Neuronal stem cell (in vitro differentiated cells): ENCODE measurements around the gene KCNH3.

Experiments used
- DNase-seq: peaks from one replicate; pipeline ENCODE4 v3.0.0-alpha.2; 2013; ENCODE audit warnings: low spot score
- H2AFZ ChIP-seq: one replicate; pipeline ENCODE4 v1.6.1; 2013; ENCODE audit warnings: mild to moderate bottlenecking, low read length, inconsistent platforms
- H2AK5ac ChIP-seq: 2 replicates; pipeline ENCODE4 v1.6.1; 2013; ENCODE audit warnings: low read depth, mild to moderate bottlenecking, inconsistent platforms, low read length, moderate library complexity, mixed read lengths
- H2BK120ac ChIP-seq: 2 replicates; pipeline ENCODE4 v1.6.1; 2013; ENCODE audit warnings: low read depth, mild to moderate bottlenecking, inconsistent platforms, low read length, moderate library complexity, mixed read lengths
- H2BK12ac ChIP-seq: one replicate; pipeline ENCODE4 v1.6.1; 2013; ENCODE audit warnings: low read length, inconsistent platforms
- H2BK15ac ChIP-seq: 2 replicates; pipeline ENCODE4 v1.6.1; 2013; ENCODE audit warnings: mild to moderate bottlenecking, low read length, inconsistent platforms, mixed read lengths
- H2BK5ac ChIP-seq: one replicate; pipeline ENCODE4 v1.6.1; 2013; ENCODE audit warnings: inconsistent platforms, mild to moderate bottlenecking, low read length, moderate library complexity
- H3K14ac ChIP-seq: one replicate; pipeline ENCODE4 v1.6.1; 2013; ENCODE audit warnings: low read length, inconsistent platforms
- H3K18ac ChIP-seq: 2 replicates; pipeline ENCODE4 v1.6.1; 2013; ENCODE audit warnings: low read length, inconsistent platforms
- H3K23ac ChIP-seq: 2 replicates; pipeline ENCODE4 v1.6.1; 2013; ENCODE audit warnings: low read depth, mild to moderate bottlenecking, mixed read lengths, low read length, inconsistent platforms; ENCODE audit not compliant: poor library complexity
- H3K27ac ChIP-seq: replicated peaks from 3 replicates; pipeline ENCODE4 v1.5.1; 2013; ENCODE audit warnings: low read length, inconsistent platforms
- H3K27me3 ChIP-seq, 3 experiments: 2 replicates each; pipeline ENCODE4 v1.6.1; 2013; ENCODE audit warnings: low read length in 3 of 3, mild to moderate bottlenecking in 2 of 3, inconsistent platforms in 1 of 3, low read depth in 1 of 3, mixed read lengths in 1 of 3, moderate library complexity in 1 of 3; ENCODE audit not compliant: control insufficient read depth in 3 of 3, insufficient read depth in 3 of 3
- H3K36me3 ChIP-seq, 2 donors: replicated peaks in 1 of 2; 2 replicates each; pipeline ENCODE4 v1.6.1; 2013; ENCODE audit warnings: low read length in 2 of 2; ENCODE audit not compliant: control insufficient read depth in 2 of 2, insufficient read depth in 2 of 2
- H3K4ac ChIP-seq: 2 replicates; pipeline ENCODE4 v1.6.1; 2013; ENCODE audit warnings: inconsistent platforms, mild to moderate bottlenecking, low read length, moderate library complexity
- H3K4me1 ChIP-seq, 2 donors: 1 replicate in 1 of 2; 2 replicates in 1 of 2; pipeline ENCODE4 v1.6.1; 2013; ENCODE audit warnings: low read length in 2 of 2, low read depth in 1 of 2; ENCODE audit not compliant: control insufficient read depth in 2 of 2, insufficient read depth in 1 of 2
- H3K4me2 ChIP-seq: one replicate; pipeline ENCODE4 v1.6.1; 2013; ENCODE audit warnings: mild to moderate bottlenecking, low read length, inconsistent platforms; ENCODE audit not compliant: insufficient read depth, poor library complexity, severe bottlenecking
- H3K4me3 ChIP-seq, 2 donors: 2 replicates each; pipeline ENCODE4 v1.5.1; 2013; ENCODE audit warnings: low read length in 2 of 2, mild to moderate bottlenecking in 2 of 2, inconsistent platforms in 1 of 2, moderate library complexity in 1 of 2
- H3K79me1 ChIP-seq: one replicate; pipeline ENCODE4 v1.6.1; 2013; ENCODE audit warnings: low read depth, mild to moderate bottlenecking, inconsistent platforms, low read length, moderate library complexity
- H3K9ac ChIP-seq: one replicate; pipeline ENCODE4 v1.6.1; 2013; ENCODE audit warnings: mild to moderate bottlenecking, low read depth, low read length, inconsistent platforms; ENCODE audit not compliant: poor library complexity
- H3K9me3 ChIP-seq, 2 donors: replicated peaks in 1 of 2; 2 replicates each; pipeline versions ENCODE3 to v1.6.1; 2013; ENCODE audit warnings: low read length in 2 of 2, mild to moderate bottlenecking in 2 of 2, inconsistent platforms in 1 of 2, low read depth in 1 of 2, mixed read lengths in 1 of 2, moderate library complexity in 1 of 2; ENCODE audit not compliant: control insufficient read depth in 2 of 2, insufficient read depth in 1 of 2
- H4K8ac ChIP-seq: one replicate; pipeline ENCODE4 v1.6.1; 2013; ENCODE audit warnings: low read depth, mild to moderate bottlenecking, inconsistent platforms, low read length, moderate library complexity
- H4K91ac ChIP-seq: one replicate; pipeline ENCODE4 v1.6.1; 2013; ENCODE audit warnings: low read length, low read depth, mild to moderate bottlenecking, inconsistent platforms; ENCODE audit not compliant: poor library complexity
- WGBS, 2 donors: extraction: QIAGEN DNeasy Blood & Tissue Kit; methylation state at CpG; one replicate each; pipeline ENCODE4 v1.1.7; 2013; ENCODE audit warnings: missing lambda C conversion rate in 2 of 2, mixed read lengths in 1 of 2; ENCODE audit not compliant: insufficient read length in 2 of 2, insufficient replicate concordance in 1 of 2; ENCODE audit errors: extremely low coverage in 2 of 2; 5-methylcytosine and 5-hydroxymethylcytosine counted together

KCNH3 gene

GRCh38 chr12:49583366-49584094 is 44.7 kb downstream of the KCNH3 start:
- Histone ChIP-seq H3K36me3 (peaks cover 4 to 19% of the 10 kb centered on the region in 2 donors), H2BK12ac (no peak overlapping the region), H4K91ac (no peak overlapping the region), H4K8ac (no peak overlapping the region), H3K4ac (no peak overlapping the region), H2BK120ac (no peak overlapping the region), H3K14ac (no peak overlapping the region), H3K4me3 (no peak overlapping the region), H2BK15ac (no peak overlapping the region), H3K27me3 (no peaks in the 10 kb centered on the region), H3K23ac (no peak overlapping the region), H3K9ac (no peak overlapping the region), H3K9me3 (no peaks in the 10 kb centered on the region), H2BK5ac (no peak overlapping the region), H3K4me2 (no peak overlapping the region), H2AFZ (no peak overlapping the region), H3K27ac (no peak overlapping the region), H3K18ac (no peak overlapping the region), H2AK5ac (no peak overlapping the region), H3K4me1 (peaks cover 12 to 15% of the 10 kb centered on the region in 2 donors), H3K79me1 (peaks cover 1% of the 10 kb centered on the region)
- WGBS, 2 donors, result no CpG with 5 or more reads among the region's 13 CpGs
- DNase-seq, result no peak

- Histone ChIP-seq H3K79me1 (peaks cover 4% of the 10 kb centered on the region), H3K4me2 (no peak overlapping the region), H3K23ac (no peak overlapping the region), H3K36me3 (peaks cover 4 to 19% of the 10 kb centered on the region in 2 donors), H3K9ac (no peak overlapping the region), H2AFZ (no peak overlapping the region), H2BK12ac (no peak overlapping the region), H3K4me1 (peaks cover 8 to 12% of the 10 kb centered on the region in 2 donors), H3K27me3 (no peaks in the 10 kb centered on the region), H3K18ac (no peak overlapping the region), H2BK120ac (no peak overlapping the region), H2BK5ac (no peak overlapping the region), H4K8ac (no peak overlapping the region), H3K4me3 (no peak overlapping the region), H3K9me3 (no peaks in the 10 kb centered on the region), H4K91ac (no peak overlapping the region), H2BK15ac (no peak overlapping the region), H3K14ac (no peak overlapping the region), H2AK5ac (no peak overlapping the region), H3K27ac (no peak overlapping the region), H3K4ac (no peak overlapping the region)
- WGBS, 2 donors, result no CpG with 5 or more reads among the region's 7 CpGs
- DNase-seq, result no peak
These were observed 45.8 kb downstream of the KCNH3 start for GRCh38 chr12:49584591-49584990.

GRCh38 chr12:49585477-49586459 is 46.9 kb downstream of the KCNH3 start:
- H2AK5ac ChIP-seq, result no peak overlapping the region
- H3K27ac ChIP-seq, result no peak overlapping the region
- no CpG with 5 or more reads among the region's 16 CpGs for WGBS, 2 donors
- H3K36me3 ChIP-seq, result peaks cover 4 to 19% of the 10 kb centered on the region in 2 donors
- H2BK15ac ChIP-seq, result no peak overlapping the region
- H2BK5ac ChIP-seq, result no peak overlapping the region
- peak overlapping the region; percentile 26 for H3K9ac ChIP-seq
- H3K4me1 ChIP-seq, result peaks cover 3 to 6% of the 10 kb centered on the region in 2 donors
- H3K23ac ChIP-seq, result no peak overlapping the region
- no peak overlapping the region for H2AFZ ChIP-seq
- H3K27me3 ChIP-seq, result no peaks in the 10 kb centered on the region
- H3K4me2 ChIP-seq, result no peak overlapping the region
- no peak overlapping the region for H2BK12ac ChIP-seq
- peak overlapping the region; percentile 8 for H3K18ac ChIP-seq
- no peak overlapping the region for H2BK120ac ChIP-seq
- no peak overlapping the region for H4K91ac ChIP-seq
- peaks cover 4% of the 10 kb centered on the region for H3K79me1 ChIP-seq
- no peak for DNase-seq
- H3K9me3 ChIP-seq, result no peaks in the 10 kb centered on the region
- H3K4me3 ChIP-seq, result no peak overlapping the region
- no peak overlapping the region for H4K8ac ChIP-seq
- H3K14ac ChIP-seq, result no peak overlapping the region
- no peak overlapping the region for H3K4ac ChIP-seq
